ENCODE results near the gene TRPV6.

- TF ChIP-seq CTCF (IDR thresholded peaks at IDR 0.05) (no peak), POLR2A (IDR thresholded peaks at IDR 0.05) (no peak)
Measured at GRCh38 chr7:142916508-142916907, 31.0 kb upstream of the TRPV6 start.
